OCI-LY7 (cell line): ENCODE results near the gene KHDC4. TPM values are rescaled to one million over a fixed set of nuclear protein-coding genes. Genes with fewer than 3 reads are reported as not detected.

ENCODE experiments used
- BruUV-seq: library from RNA; stranded (reverse); fragments of 400-500 nt; replicated peaks from 2 replicates; lab custom pipeline; 2021; lab: Mats Ljungman, UMichigan
- CTCF ChIA-PET: fragments of 300-600 bp; sonication (Branson Sonifier 250); formaldehyde crosslinking; loops from one replicate; lab custom pipeline; 2022; ENCODE audit warnings: antibody characterized with exemption; ENCODE audit not compliant: unreplicated experiment; lab: Charles Lee
- POLR2A ChIA-PET: fragments of 300-600 bp; sonication (Branson Sonifier 250); formaldehyde crosslinking; loops from one replicate; lab custom pipeline; 2022; ENCODE audit warnings: antibody characterized with exemption; lab: Charles Lee
- DNase-seq: peaks from one replicate; pipeline ENCODE4 v3.0.0-alpha.2; 2015; ENCODE audit warnings: low spot score
- H2AFZ ChIP-seq: fragments of 200-600 bp; sonication (generic), shearing (Covaris generic); 2 replicates; pipeline ENCODE4 v1.6.1; 2014; ENCODE audit warnings: mild to moderate bottlenecking, antibody characterized with exemption, low read length, moderate library complexity
- H3K27ac ChIP-seq: fragments of 200-600 bp; sonication (generic); 2 replicates; pipeline ENCODE4 v1.5.1; 2014; ENCODE audit warnings: mixed run types, low read depth, mild to moderate bottlenecking, moderate library complexity, low read length, inconsistent platforms; ENCODE audit not compliant: poor library complexity, severe bottlenecking
- H3K36me3 ChIP-seq: fragments of 200-600 bp; sonication (generic); 2 replicates; pipeline ENCODE4 v1.6.1; 2014; ENCODE audit warnings: mild to moderate bottlenecking, antibody characterized with exemption, low read length, moderate library complexity, mixed read lengths; ENCODE audit not compliant: insufficient read depth
- H3K4me1 ChIP-seq: fragments of 200-600 bp; sonication (generic); 2 replicates; pipeline ENCODE4 v1.5.1; 2014; ENCODE audit warnings: mild to moderate bottlenecking, low read length; ENCODE audit not compliant: insufficient read depth, poor library complexity, severe bottlenecking
- H3K4me2 ChIP-seq: fragments of 200-600 bp; sonication (generic); 2 replicates; pipeline ENCODE4 v1.6.1; 2014; ENCODE audit warnings: mild to moderate bottlenecking, low read length
- H3K4me3 ChIP-seq: fragments of 200-600 bp; sonication (generic); 2 replicates; pipeline ENCODE4 v1.5.1; 2014; ENCODE audit warnings: mild to moderate bottlenecking, low read depth, low read length; ENCODE audit not compliant: poor library complexity, severe bottlenecking
- H3K79me2 ChIP-seq: fragments of 200-600 bp; sonication (generic); 2 replicates; pipeline ENCODE4 v1.6.1; 2016; ENCODE audit warnings: low read depth, mild to moderate bottlenecking, low read length, moderate library complexity, mixed read lengths; ENCODE audit not compliant: insufficient read depth
- H3K9me2 ChIP-seq: fragments of 200-600 bp; sonication (generic); 2 replicates; pipeline ENCODE4 v1.6.1; 2016; ENCODE audit warnings: mild to moderate bottlenecking, low read length, mixed read lengths; ENCODE audit not compliant: insufficient read depth
- H3K9me3 ChIP-seq: fragments of 200-600 bp; sonication (generic); 2 replicates; pipeline ENCODE4 v1.6.1; 2014; ENCODE audit warnings: mild to moderate bottlenecking, mixed run types, low read length, mixed read lengths
- H4K20me1 ChIP-seq: fragments of 200-600 bp; sonication (generic); 2 replicates; pipeline ENCODE4 v1.6.1; 2014; ENCODE audit warnings: mild to moderate bottlenecking, antibody characterized with exemption, low read length, moderate library complexity, mixed read lengths; ENCODE audit not compliant: insufficient read depth
- CTCF ChIP-seq: fragments of 200-600 bp; sonication (generic); conservative IDR thresholded peaks from 2 replicates; pipeline ENCODE4 v1.5.1; 2014; ENCODE audit warnings: mild to moderate bottlenecking, antibody characterized with exemption, low read length, moderate library complexity, mixed read lengths
- EZH2phosphoT487 ChIP-seq: fragments of 200-600 bp; sonication (generic); IDR thresholded peaks from 2 replicates; pipeline ENCODE4 v1.6.1; 2018; ENCODE audit warnings: low read depth, borderline replicate concordance, mild to moderate bottlenecking, mixed run types, antibody characterized with exemption, low read length, moderate library complexity, mixed read lengths
- intact Hi-C: fragments of 100-400 bp; cut with micrococcal nuclease; formaldehyde crosslinking; loops from one replicate; pipeline ENCODE4 v1.10.0; 2022; ENCODE audit not compliant: unreplicated experiment
- total RNA-seq, 2 experiments: library from RNA; depleted of rRNA in 1 of 2; stranded (reverse); fragments of >200 nt in 1 of 2; shearing (Covaris generic) in 1 of 2; gene quantifications; 2 replicates each; pipeline ENCODE4 v1.2.3, GENCODE V29; 2014 to 2022

The KHDC4 gene
- total RNA-seq, 2 experiments from 2014 or later = 88.9 to 121 TPM

- CTCF ChIA-PET = no interaction called here
- H4K20me1 ChIP-seq = no peaks in the 10 kb centered on the region
- H3K79me2 ChIP-seq = no peaks in the 10 kb centered on the region
- H3K9me2 ChIP-seq = no peaks in the 10 kb centered on the region
- BruUV-seq = no TSS peak
- no peak overlapping the region for H3K4me3 ChIP-seq
- H3K4me2 ChIP-seq = no peak overlapping the region
- peaks cover 91% of the 10 kb centered on the region for H3K36me3 ChIP-seq
- peaks cover 22% of the 10 kb centered on the region for H3K4me1 ChIP-seq
- H3K27ac ChIP-seq = no peak overlapping the region
- DNase-seq = no peak
- no peak overlapping the region for H2AFZ ChIP-seq
- POLR2A ChIA-PET = no interaction called here
- TF ChIP-seq CTCF = no peak
- TF ChIP-seq EZH2phosphoT487 = no peak
- intact Hi-C loops = no loop called here
- no peaks in the 10 kb centered on the region for H3K9me3 ChIP-seq
Observed at GRCh38 chr1:155950829-155951228, 16.6 kb upstream of the KHDC4 start.

GRCh38 chr1:155947741-155948140 is 13.5 kb upstream of the KHDC4 start:
- TF ChIP-seq CTCF = no peak
- no peak for TF ChIP-seq EZH2phosphoT487
- POLR2A ChIA-PET = interaction anchor here (0.6 to 1.5 kb wide), 3 partner anchors 12 to 49 kb away, joined by 3 to 5 read pairs (median 3); no protein-coding TSS in a partner anchor
- peaks cover 53% of the 10 kb centered on the region for H3K4me1 ChIP-seq
- CTCF ChIA-PET = interaction anchor here (0.8 kb wide), 1 partner anchor 28 kb away, joined by 3 read pairs; no protein-coding TSS in a partner anchor
- H3K36me3 ChIP-seq = peaks cover 60% of the 10 kb centered on the region
- no peaks in the 10 kb centered on the region for H4K20me1 ChIP-seq
- no peak overlapping the region for H2AFZ ChIP-seq
- peak overlapping the region; percentile 89; the same call in 1 of the 2 replicates for H3K4me2 ChIP-seq
- no peaks in the 10 kb centered on the region for H3K79me2 ChIP-seq
- no peak for DNase-seq
- no peak overlapping the region for H3K4me3 ChIP-seq
- no peaks in the 10 kb centered on the region for H3K9me2 ChIP-seq
- H3K9me3 ChIP-seq = no peaks in the 10 kb centered on the region
- no TSS peak for BruUV-seq
- peak overlapping the region; percentile 96 for H3K27ac ChIP-seq
- intact Hi-C loops = no loop called here

GRCh38 chr1:155947292-155947691 is 13.1 kb upstream of the KHDC4 start:
- peak overlapping the region; percentile 89 for H3K4me2 ChIP-seq
- intact Hi-C loops = no loop called here
- H3K9me3 ChIP-seq = no peaks in the 10 kb centered on the region
- no peaks in the 10 kb centered on the region for H3K79me2 ChIP-seq
- CTCF ChIA-PET = interaction anchor here (0.8 kb wide), 1 partner anchor 29 kb away, joined by 3 read pairs; no protein-coding TSS in a partner anchor
- peak overlapping the region; percentile 37 for H3K4me3 ChIP-seq
- BruUV-seq = no TSS peak
- peak; percentile 45 for DNase-seq
- H2AFZ ChIP-seq = no peak overlapping the region
- H3K4me1 ChIP-seq = peaks cover 57% of the 10 kb centered on the region
- H3K36me3 ChIP-seq = peaks cover 55% of the 10 kb centered on the region
- no peaks in the 10 kb centered on the region for H3K9me2 ChIP-seq
- POLR2A ChIA-PET = interaction anchor here (0.6 to 1.5 kb wide), 3 partner anchors 12 to 49 kb away, joined by 3 to 5 read pairs (median 3); no protein-coding TSS in a partner anchor
- peak overlapping the region; percentile 96 for H3K27ac ChIP-seq
- H4K20me1 ChIP-seq = no peaks in the 10 kb centered on the region
- TF ChIP-seq CTCF (no peak), EZH2phosphoT487 (no peak)
